ENCODE measurements around the gene SEZ6.

GRCh38 chr17:28940142-28940541, 65.7 kb downstream of the SEZ6 start:
- TF ChIP-seq EZH2phosphoT487 (IDR thresholded peaks at IDR 0.05; ENCODE audit: low read depth): no peak
- TF ChIP-seq CTCF (IDR thresholded peaks at IDR 0.05; ENCODE audit: low read depth, low read length): no peak

Measured in OCI-LY3 (cell line).